Prostate gland (tissue), 2 donors: ENCODE results near the gene CEP290.

Experiments
- POLR2A ChIP-seq: fragments of 450-650 bp; IDR thresholded peaks from one replicate; pipeline ENCODE4 v1.6.1; 2016; ENCODE audit warnings: antibody characterized with exemption, mild to moderate bottlenecking
- TF ChIP-seq, protein P1 (sequence below), 4 experiments: fragments of 200-600 bp in 2 of 4; fragments of 450-650 bp in 2 of 4; sonication (generic) in 2 of 4; IDR thresholded peaks; 1 replicate in 3 of 4; 2 replicates in 1 of 4; pipeline ENCODE4 v1.5.1; 2016 to 2019; ENCODE audit warnings: antibody characterized with exemption in 4 of 4, mild to moderate bottlenecking in 2 of 4, moderate library complexity in 2 of 4

DNA sequence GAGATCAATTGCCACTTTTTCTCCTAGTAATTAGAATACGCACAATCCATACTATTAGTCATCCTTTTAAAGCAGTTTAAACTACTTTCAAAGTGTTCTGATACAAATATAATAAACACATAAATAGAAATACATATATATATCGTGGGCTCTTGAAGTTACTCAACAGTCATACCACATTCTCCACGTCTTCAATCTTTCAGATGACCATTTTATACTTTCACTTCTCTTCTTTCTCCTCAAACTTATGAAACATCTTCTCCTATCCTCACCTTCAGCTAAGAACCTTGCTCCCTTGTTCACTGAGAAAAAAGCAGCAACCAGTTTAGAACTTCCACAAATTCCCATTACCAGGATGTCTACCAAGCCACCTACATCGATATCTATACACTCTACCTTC lies 19.2 kb downstream of the CEP290 start:
- TF ChIP-seq, protein P1, sequence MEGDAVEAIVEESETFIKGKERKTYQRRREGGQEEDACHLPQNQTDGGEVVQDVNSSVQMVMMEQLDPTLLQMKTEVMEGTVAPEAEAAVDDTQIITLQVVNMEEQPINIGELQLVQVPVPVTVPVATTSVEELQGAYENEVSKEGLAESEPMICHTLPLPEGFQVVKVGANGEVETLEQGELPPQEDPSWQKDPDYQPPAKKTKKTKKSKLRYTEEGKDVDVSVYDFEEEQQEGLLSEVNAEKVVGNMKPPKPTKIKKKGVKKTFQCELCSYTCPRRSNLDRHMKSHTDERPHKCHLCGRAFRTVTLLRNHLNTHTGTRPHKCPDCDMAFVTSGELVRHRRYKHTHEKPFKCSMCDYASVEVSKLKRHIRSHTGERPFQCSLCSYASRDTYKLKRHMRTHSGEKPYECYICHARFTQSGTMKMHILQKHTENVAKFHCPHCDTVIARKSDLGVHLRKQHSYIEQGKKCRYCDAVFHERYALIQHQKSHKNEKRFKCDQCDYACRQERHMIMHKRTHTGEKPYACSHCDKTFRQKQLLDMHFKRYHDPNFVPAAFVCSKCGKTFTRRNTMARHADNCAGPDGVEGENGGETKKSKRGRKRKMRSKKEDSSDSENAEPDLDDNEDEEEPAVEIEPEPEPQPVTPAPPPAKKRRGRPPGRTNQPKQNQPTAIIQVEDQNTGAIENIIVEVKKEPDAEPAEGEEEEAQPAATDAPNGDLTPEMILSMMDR (IDR thresholded peaks at IDR 0.05): no peak
- TF ChIP-seq POLR2A: no peak
